Activated CD4-positive, alpha-beta T cell treated with anti-CD3 and anti-CD28 coated beads, Interleukin-2, amount 50 U/mL, for 1 hour (primary cell): ENCODE results near the gene OCIAD2.
"Not testable (repeated sequence)": the region's sequence is repeated elsewhere in the genome, so short reads cannot be mapped to it uniquely, and the experiment has no call there.

ENCODE experiments used
- DNase-seq: peaks from one replicate; pipeline ENCODE4 v3.0.0-alpha.2; 2020

The OCIAD2 gene

DNA sequence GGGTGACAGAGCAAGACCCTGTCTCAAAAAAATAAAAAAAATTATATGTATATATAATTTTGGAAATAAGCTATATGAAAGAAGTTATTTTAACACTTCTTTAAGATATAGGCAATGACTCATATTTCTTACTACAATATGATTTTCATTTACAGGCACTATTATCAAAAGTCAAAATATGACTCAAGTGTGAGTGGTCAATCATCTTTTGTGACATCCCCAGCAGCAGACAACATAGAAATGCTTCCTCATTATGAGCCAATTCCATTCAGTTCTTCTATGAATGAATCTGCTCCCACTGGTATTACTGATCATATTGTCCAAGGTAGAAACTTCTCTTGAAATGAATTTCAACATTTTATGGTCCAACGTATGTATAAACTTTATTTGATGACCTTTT, 54.9 kb downstream of the OCIAD2 start:
- no peak for DNase-seq

DNA sequence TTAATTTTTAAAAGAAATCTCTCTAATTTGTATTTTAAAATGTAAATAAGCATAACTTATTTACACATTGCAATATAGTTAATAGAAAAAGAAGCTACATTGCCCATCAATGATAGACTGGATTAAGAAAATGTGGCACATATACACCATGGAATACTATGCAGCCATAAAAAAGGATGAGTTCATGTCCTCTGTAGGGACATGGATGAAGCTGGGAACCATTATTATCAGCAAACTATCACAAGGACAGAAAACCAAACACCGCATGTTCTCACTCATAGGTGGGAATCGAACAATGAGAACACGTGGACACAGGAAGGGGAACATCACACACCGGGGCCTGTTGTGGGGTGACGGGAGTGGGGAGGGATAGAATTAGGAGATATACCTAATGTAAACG, 57.8 kb downstream of the OCIAD2 start:
- DNase-seq = not testable (repeated sequence)

DNA sequence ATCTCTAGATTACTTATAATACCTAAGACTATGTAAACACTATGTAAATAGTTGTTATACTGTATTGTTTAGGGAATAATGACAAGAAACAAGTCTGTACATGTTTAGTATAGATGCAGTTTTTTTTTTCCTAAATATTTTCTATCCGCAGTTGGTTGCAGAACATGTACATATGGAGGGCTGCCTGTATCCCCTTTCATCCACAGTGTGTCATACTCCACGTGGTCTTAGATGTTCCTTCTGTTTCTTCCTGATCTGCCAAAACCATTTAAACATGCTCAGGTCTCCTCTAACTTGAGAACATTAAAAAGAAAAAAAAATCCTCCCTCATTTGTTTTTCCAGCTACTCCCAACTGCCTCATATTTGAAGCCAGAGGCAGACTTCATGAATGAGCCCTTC, 61.7 kb downstream of the OCIAD2 start:
- no peak for DNase-seq

DNA sequence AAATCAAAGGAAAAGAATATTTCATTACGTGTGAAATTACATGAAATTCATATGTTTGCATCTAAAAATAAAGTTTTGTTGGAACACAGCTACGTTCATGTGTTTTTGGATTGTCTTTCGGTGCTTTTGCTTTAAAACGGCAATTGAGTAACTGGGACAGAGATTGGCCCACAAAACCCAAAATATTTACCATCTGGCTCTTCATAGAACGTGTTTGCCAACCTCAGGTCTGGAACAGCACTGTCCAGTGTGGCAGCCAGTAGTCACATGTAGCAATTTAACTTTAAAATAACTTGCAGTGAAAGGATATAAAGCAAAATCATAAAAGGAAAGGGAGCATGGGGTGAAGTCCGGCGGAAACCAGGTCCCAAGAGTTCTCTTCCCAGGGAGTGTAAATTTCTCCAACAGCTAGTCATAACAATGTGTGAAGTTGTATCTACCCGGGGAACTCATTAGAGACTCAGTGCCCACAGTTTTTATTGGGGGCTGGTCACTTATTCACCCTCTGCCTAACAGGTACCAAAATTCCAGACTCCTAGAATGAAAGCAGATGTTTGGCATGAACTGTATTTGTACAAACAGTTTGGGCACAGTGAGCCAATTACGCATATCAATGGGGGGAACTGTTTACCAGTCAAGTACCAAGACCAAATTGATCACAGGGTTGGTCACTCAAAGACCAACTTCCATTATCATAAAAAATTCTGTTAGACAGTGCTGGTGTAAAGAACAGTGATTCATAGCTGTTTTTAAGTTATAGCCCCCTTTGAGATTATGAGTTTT, 65.3 kb downstream of the OCIAD2 start:
- no peak for DNase-seq

DNA sequence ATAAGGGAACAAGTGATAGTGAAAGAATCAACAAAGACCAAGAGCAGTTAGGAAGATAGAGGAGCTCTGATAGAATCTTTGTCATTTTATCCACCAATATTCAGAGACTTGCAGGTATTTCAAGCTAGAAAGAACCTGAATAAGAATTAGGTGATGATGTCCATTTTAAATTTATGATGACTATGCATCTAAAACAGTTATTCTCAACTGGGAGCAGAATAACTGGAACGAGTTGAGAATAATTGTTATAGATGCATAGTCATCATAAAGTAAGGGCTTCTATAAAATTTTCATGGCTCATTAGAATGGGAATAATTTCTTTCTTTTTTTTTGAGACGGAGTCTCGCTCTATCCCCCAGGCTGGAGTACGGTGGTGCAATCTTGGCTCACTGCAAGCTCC, 69.9 kb downstream of the OCIAD2 start:
- no peak for DNase-seq
